ENCODE results near the gene NDUFB7.
"Not testable (repeated sequence)": the region's sequence is repeated elsewhere in the genome, so short reads cannot be mapped to it uniquely, and the experiment has no call there.

The NDUFB7 gene

DNA sequence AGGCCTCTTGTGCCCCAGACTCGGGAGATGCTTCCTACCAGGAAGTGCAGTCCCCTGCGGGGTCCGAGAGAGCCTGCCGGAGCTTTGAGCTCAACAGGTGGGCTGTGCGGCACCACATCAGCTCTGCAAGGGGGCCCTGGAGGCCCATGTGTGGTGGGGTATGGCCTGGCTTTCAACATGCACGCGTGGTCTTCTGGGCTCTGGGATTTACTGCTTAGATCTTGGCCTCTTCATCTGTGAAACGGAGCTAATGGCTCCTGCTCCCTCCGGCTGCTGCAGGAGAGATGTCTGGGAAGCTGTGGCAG, 18.0 kb downstream of the NDUFB7 start:
- TF ChIP-seq JUND (IDR thresholded peaks at IDR 0.05; ENCODE audit: low read depth), result no peak
- in situ Hi-C loops (cut with HindIII; ENCODE audit: low pct_unique_long_range_greater_than_20kb, low sequenced_read_pairs), result no loop called here
- no peak for DNase-seq (ENCODE audit: low read depth in 1 of 2, low spot score in 1 of 2)

DNA sequence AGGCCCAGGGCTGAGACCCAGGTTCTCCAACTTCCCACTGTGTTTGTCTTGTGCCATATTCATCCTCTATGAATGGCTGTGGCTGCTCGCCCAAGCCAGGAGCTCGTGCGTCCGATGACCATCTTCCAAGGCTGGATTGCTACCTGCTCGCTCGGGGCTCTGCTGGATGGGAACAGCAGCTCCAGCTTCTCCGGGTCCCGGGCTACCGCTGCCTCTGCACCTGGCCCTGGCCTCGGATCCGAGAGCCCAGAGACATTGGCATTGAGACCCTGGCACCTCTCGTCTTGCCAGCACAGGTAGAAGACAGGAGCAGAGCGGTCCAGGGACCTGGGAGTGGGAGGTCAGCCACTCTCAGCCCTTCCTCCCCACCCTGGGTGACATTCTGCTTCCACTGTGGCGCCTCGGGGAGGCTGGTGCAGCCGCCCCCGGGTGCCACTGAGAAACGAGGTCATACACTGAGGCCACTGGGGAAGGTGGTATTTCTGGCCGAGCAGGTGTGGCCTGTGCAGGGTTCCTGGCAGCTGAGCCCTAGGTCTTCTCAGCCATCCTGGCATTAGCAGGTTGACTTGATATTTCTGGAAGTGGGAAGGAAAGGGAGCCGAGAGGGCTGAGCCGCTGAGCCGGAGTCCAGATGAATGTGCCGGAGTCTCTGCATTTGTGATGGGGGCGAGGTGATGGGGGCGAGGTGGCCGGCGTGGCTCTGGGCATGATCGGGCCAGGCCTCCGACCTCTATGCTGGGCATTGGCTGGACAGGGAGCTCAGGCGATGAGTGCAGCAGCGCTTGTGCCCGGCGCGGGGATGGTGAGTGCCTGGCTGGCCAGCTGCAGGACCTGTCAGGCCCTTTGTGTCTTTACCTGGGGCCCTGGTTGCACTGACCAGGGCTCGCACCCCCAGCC, 18.6 kb downstream of the NDUFB7 start:
- in situ Hi-C loops (cut with HindIII; ENCODE audit: low pct_unique_long_range_greater_than_20kb, low sequenced_read_pairs), result no loop called here
- no peak for TF ChIP-seq JUND (IDR thresholded peaks at IDR 0.05; ENCODE audit: low read depth)
- DNase-seq (ENCODE audit: low read depth in 1 of 2, low spot score in 1 of 2), result peak in 1 of 2 experiments; percentile 76

DNA sequence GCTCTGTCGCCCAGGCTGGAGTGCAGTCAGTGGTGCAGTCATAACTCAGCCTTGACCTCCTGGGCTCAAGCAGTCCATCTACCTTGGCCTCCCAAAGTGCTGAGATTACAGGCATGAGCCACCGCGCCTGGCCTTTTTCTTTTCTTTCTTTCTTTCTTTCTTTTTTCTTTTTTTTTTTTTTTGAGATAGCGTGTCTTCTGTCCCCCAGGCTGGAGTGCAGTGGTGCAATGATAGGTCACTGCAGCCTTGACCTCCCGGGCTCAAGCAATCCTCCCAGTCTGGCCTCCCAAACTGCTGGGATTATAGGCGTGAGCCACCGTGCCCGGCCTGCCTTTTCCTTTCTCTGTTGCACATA, 19.9 kb downstream of the NDUFB7 start:
- in situ Hi-C loops (cut with HindIII; ENCODE audit: low pct_unique_long_range_greater_than_20kb, low sequenced_read_pairs); DNase-seq (ENCODE audit: low read depth in 1 of 2, low spot score in 1 of 2): not testable (repeated sequence)

DNA sequence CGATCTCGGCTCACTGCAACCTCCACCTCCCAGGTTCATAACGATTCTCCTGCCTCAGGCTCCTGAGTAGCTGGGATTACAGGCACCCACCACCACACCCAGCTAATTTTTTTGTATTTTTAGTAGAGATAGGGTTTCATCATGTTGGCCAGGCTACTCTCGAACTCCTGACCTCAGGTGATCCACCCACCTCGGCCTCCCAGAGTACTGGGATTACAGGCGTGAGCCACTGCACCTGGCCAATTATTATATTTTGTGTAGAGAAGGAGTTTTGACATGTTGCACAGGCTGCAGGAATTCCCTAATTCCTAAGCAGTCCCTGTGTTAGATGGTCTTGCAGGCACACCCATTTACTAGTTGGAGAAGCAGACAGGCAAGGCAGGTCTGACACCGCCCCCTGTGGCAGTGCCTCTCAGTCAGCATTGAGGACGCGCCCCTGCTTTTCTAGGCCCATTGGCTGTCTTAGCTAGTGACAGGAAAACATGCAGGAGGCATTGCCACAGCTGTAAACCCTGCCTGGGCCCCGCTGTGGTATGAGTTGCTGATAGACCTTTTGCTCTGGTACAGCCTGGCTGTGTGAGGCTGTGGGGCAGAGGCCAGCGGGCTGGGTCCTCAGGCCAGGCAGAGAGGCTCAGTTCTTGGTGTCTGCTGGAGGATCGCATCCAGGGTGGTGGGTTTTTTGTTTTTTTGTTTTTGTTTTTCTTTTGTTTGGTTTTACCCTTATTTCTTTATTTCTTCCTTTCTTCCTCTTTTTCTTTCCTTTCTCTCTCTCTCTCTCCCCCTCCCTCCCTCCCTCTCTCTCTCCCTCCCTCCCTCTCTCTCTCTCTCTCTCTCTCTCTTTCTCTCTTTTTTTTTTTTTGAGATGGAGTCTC, 20.5 kb downstream of the NDUFB7 start:
- in situ Hi-C loops (cut with HindIII; ENCODE audit: low pct_unique_long_range_greater_than_20kb, low sequenced_read_pairs), result not testable (repeated sequence)
- peak in 1 of 2 experiments; percentile 81 for DNase-seq (ENCODE audit: low read depth in 1 of 2, low spot score in 1 of 2)

DNA sequence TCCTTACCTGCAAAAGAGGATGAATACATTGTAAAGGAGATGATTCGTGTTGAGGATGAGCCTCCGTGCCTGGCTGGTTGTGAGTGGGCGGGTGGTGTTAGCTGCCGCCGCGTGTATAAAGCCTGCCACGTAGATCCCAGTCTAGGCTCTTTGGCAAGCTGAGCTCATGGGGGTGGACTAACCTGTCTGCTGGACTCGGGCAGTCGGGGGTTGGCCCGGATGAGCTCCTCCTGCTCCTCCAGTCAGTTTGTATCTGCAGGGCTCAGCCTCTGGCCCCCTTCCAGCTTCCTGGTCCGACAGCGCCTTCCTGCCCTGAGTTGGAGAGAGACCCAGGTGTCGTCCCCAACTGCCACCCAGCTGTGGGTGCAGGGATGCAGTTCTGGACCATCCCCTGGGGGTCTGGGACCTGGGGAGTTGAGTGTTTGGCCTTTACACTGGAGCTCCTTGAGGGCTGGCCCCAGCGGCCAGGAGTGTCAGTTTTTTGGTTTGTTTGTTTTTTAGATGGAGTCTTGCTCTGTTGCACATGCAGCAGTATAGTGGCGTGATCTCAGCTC, 21.6 kb downstream of the NDUFB7 start:
- in situ Hi-C loops (cut with HindIII; ENCODE audit: low pct_unique_long_range_greater_than_20kb, low sequenced_read_pairs), result no loop called here
- no peak for TF ChIP-seq JUND (IDR thresholded peaks at IDR 0.05; ENCODE audit: low read depth)
- peak; percentile 71 to 96 for DNase-seq (ENCODE audit: low read depth in 1 of 2, low spot score in 1 of 2)

DNA sequence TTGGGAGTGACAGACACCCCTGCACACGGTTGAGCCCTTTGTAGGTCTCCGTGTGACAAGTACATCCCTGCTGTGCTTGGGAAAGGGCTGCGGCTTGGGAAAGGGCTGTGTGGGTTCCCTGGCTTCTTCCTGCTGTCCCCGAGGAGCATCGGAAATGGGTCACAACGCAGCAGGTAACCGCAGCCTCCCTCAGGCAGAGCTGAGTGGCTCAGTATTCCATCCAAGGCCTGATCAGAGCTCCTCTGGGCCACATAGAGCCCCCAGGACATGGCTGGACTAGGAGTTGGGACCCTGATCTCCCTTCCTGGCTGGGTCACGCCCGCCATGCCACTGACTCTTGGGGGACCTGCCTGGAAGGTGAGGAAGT, 26.2 kb downstream of the NDUFB7 start:
- no peak for TF ChIP-seq JUND (IDR thresholded peaks at IDR 0.05; ENCODE audit: low read depth)
- in situ Hi-C loops (cut with HindIII; ENCODE audit: low pct_unique_long_range_greater_than_20kb, low sequenced_read_pairs), result no loop called here
- DNase-seq (ENCODE audit: low read depth in 1 of 2, low spot score in 1 of 2), result no peak

DNA sequence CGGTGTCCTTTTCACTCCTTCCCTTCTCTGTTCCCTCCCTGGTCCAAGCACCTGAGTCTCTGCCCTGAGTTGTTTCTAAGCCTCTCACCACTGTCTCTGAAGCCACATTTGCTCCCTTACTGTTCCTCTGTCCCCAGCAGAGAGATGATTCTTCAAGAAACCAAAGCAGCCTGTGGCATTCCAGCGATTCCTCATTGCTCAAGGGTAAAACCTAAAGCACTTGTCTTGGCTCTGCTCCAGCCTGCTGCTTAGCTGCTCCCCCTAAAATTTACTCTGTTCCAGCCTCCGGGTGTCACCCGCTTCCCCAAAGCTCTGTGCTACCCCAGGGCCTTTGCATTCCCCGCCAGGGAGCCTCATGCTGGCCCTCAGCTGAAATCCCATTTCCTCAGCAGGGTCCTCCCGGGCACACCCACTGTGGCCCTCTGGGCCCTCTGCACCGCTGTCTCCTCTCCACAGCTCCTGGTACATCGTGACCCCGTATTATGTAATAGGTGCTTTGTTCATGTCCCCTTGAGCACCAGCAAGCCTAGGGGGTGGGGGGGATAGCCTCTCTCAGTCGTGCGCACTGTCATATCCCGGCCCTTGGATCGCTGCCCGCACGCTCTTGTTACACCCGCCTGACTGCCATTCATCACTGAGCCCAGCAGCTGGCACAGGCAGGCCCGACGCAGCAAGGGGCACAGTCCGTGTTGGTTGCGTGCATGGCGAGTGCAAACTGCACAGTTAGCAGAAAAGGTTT, 26.7 kb downstream of the NDUFB7 start:
- in situ Hi-C loops (cut with HindIII; ENCODE audit: low pct_unique_long_range_greater_than_20kb, low sequenced_read_pairs), result no loop called here
- no peak for TF ChIP-seq JUND (IDR thresholded peaks at IDR 0.05; ENCODE audit: low read depth)
- DNase-seq (ENCODE audit: low read depth in 1 of 2, low spot score in 1 of 2), result peak in 1 of 2 experiments; percentile 45

DNA sequence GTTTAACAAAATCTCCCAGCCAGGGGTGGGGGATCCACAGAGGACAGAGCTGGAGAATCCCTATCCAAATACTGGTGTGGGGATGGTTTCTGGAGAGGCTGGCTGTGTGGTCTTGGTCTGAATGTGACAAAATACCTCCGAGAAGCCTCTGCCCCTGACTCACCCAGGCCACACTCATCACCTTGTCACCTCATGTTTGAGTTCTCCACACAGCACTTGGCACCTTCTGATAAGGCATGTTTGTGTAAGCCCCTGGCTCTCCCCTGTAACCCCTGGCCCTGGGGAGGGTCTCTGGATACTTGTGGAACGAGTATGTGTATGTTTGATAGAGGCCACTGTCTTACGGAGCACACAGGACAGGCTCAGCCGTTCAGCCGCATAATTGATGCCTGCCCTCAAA, 27.8 kb downstream of the NDUFB7 start:
- DNase-seq (ENCODE audit: low read depth in 1 of 2, low spot score in 1 of 2), result no peak
- in situ Hi-C loops (cut with HindIII; ENCODE audit: low pct_unique_long_range_greater_than_20kb, low sequenced_read_pairs), result no loop called here
- no peak for TF ChIP-seq JUND (IDR thresholded peaks at IDR 0.05; ENCODE audit: low read depth)

DNA sequence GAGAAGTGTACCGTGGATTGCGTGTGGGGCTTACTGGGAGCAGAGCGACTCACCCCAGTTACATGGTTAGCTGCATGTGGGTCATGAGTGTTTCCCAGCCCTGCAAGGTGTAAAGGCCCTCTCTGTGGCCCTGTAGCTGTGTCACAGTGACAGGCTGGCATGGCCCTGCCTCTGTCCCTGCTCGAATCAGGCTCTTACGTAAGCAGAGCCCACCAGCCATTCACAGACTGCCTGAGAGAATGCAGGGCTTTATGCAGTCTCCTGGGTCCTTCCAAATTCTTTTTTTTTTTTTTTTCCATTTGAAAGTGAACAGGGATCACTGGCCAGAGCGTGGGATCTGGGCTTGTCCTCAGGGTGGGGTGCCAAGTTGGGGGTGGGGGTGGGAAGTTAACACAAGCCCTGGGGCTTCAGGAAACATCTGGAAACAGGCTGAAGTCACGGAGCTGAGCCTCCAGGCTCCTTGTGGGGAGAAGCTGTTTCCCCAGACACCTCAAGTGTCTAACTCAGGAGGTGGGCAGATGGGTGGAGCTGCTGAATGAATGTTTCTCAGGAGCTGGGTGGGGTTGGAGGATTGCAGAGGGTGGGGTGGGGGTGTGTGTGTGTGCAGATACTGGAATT, 29.0 kb downstream of the NDUFB7 start:
- in situ Hi-C loops (cut with HindIII; ENCODE audit: low pct_unique_long_range_greater_than_20kb, low sequenced_read_pairs), result no loop called here
- TF ChIP-seq JUND (IDR thresholded peaks at IDR 0.05; ENCODE audit: low read depth), result no peak
- DNase-seq (ENCODE audit: low read depth in 1 of 2, low spot score in 1 of 2), result no peak

DNA sequence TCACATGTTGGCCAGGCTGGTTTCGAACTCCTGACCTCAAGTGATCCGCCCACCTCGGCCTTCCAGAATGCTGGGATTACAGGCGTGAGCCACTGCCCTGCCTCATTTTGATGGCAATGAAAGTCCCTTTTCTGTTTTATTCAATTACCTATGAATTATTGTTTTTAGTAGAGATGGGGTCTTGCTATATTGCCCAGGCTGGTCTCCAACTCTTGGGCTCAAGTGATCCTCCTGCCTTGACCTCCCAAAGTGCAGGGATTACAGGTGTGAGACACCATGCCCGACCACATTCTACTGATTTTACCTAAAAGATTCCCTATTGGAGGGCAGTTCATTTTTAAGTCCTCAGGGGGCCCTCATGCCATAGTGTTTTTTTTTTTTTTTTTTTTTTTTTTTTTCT, 29.9 kb downstream of the NDUFB7 start:
- in situ Hi-C loops (cut with HindIII; ENCODE audit: low pct_unique_long_range_greater_than_20kb, low sequenced_read_pairs); DNase-seq (ENCODE audit: low read depth in 1 of 2, low spot score in 1 of 2): not testable (repeated sequence)

DNA sequence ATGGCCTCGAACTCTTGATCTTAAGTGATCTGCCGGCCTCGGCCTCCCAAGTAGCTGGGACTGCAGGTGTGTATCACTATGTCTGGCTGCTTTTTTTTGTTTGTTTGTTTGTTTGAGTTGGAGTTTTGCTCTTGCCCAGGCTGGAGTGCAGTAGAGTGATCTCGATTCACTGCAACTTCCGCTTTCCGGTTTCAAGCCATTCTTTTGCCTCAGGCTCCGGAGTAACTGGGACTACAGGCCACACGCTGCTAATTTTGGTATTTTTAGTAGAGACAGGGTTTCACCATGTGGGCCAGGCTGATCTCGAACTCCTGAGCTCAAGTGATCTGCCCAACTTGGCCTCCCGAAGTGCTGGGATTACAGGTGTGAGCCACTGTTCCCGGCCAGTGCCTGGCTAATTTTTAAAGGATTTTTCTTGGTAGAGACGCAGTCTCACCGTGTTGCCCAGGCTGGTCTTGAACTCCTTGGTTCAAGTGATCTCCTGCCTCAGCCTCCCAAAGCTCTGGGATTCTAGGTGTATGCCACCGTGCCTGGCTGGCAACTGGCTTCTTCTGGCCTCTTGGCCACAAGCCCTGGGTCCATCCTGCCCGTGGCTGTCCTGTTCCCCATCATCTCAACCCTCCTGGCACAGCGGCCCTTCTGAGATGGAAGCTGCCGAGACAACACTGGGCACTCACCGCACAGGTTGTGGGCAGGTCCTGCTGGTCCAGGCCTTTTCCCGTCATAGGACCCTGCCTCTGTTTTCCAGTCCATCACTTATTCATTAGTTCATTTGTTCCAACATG, 30.9 kb downstream of the NDUFB7 start:
- DNase-seq (ENCODE audit: low read depth in 1 of 2, low spot score in 1 of 2), result no peak
- TF ChIP-seq JUND (IDR thresholded peaks at IDR 0.05; ENCODE audit: low read depth), result no peak
- in situ Hi-C loops (cut with HindIII; ENCODE audit: low pct_unique_long_range_greater_than_20kb, low sequenced_read_pairs), result no loop called here

All from T47D (cell line).